NCI-H1092 (cell line): ENCODE measurements around the gene NDC1.

Experiments
- DNase-seq: peaks from one replicate; lab custom pipeline; 2025; lab: John Stamatoyannopoulos, UW

Gene NDC1

DNA sequence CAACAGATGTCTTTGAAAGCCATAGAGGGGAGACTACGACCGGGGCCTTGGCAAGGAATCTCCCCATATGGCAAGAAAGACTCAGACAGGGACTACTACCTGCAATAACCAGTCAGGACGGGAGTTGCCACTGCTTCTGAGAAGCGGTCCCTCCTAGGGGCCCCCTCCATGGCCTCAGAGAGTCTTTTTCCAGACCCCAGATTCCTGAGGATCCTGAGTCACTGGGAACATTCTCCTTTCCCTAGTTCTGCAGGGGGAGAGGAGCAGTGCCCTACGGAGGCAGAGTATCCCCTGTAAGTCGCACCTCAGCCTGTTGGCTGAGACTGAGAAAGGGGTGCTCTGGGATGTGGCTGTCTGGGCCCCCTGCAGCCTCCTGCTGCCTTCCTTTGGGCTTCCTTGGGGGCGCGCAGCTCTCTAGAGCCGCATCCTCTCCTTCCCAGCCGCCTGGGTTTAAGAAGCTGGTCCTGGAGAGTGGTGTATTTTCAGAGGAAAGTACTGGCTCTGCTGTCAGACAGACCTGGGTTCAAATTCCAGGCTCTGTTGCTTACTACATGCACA is 107.0 kb downstream of the NDC1 start:
- no peak for DNase-seq

DNA sequence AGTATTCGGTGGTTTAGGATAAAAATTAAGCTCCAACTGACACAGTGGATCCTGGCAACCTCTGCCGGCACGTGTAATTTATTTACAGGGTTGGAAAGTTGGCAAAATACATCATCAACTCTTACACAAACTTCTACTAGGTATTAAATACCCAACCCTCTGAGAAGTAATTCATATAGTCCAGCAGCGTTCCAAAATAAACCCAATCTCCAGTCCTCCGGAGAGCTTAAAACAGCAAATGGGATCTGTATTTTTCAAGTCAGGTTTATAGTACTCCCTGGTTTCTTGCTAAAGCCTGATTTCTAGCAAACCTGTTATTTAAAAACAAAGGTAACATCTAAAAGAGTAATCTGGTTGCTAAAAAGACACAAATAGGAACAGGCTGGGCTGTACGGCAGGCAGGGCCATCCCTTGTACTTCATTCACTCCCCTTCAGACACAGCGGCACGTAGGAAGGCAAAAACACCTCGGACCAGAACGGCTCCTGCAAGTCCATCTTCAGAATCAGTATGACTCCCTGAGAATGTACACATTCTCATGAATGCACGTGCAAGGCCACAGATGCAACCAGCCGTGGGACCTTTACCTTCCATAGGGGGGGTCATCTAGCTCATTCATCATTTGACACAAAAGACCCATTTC is 107.8 kb downstream of the NDC1 start:
- no peak for DNase-seq

DNA sequence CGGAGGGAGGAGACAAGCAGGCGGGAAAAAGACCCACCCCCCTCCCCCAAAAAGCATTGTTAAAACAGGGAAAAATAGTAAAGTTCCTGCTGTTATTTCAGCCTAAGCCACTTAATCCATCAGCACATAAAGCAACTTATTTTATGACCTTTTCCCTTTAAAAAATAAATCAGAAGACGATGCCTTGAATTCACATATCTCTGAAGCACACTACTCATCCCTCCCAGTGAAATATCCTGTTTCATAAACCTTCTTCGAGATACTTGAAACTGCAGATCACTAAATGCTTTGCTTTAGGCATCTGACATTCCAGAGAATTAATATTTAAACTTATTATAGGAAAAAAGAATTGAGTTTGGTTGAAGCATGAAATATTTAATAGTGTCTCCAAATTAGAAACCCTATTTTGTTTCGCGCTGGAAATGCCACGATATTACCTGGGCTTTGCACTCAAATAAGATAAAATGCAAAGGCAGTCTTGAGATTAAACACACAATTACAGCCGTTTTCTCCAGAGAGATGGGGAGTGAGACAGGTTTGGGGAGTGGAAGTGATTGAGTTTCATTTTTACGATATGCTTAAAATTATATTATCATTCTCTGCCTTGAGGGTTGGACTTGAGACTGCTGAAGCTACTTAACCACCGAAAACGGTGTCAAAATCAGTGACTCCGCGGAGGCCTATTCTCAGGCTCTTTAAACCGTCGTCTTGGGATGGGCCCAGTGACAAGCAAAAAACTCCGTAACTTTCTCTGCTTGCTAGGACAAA is 108.5 kb downstream of the NDC1 start:
- no peak for DNase-seq

DNA sequence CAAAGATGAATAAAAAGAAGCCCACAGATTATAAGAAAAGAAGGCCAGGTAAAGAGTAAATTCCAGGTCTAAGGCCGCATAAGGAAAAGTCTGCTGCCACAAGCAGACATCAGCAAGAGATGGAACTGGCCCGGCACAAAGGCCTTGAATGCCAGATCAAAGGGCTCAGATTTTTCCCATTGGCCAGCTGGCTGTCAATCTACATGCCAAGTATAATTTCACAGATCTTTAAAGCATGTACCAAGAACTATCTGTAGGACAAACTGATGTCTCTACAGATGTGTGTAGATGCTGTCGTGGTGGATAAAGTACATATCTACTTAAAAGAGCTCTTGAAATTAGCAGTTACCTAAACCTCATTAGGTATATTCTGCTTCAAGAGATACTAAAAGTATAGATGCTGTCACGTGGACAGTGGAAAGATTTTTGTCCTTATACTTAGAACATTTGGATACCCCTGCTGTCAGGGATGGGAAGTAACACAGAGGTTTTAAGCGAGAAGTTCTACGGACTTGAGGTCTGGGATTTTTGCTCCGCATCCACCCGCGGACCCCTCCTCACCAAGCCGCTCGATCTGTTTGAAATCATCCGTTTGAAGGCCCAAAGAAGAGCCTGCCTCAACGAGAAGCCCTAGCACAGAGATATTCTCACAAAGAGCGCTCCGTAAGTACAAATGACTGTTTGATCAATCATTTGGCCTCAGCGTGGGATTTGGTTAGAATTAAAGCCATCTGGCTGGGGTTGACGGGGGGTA is 109.2 kb downstream of the NDC1 start:
- no peak for DNase-seq

DNA sequence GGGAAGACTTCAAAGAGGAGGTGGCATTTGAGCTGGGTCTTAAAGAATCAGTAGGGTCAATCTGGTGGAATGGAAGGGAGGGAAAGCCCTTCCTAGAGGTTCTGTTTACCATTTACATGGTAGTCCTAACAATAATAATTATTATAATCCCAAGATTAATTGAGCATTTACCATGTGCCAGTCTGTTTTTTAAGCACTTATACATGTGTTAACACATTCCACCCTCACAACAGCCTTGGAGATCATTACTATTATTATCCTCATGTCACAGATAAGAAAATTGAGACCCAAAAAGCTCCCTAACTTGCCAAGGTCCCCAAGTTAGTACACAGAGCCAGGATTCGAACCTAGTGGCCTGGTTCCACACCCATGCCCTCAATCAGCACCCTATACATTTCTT is 109.9 kb downstream of the NDC1 start:
- no peak for DNase-seq

DNA sequence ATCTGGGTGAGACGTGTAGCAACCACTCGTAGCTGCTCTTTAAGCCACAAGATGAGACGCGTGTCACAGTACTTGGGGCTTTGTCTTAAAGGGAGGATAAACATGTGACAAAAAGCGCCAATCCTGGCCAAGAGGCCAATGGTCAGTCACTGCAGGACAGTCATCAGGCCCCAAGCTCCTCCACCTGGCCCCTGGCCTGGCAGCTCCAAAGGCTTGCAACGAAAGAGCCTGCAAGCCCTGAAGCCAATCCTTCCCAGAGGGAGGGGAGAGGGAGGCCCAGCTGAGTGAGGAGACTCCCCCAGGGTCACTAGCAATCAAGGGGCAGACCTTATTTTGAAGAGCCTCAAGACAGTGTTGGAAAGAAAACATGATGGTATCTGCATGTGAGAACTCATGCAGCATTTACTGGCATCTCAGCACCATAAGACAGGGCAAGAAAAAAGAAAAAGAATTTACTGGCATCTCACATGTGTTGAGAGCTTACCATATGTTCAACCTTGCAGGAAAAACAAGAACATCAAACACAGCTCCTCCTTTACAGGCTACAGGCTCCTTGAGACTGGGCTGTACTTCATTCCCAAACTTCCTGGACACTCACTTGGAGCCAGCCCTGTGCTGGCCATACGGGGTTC is 110.5 kb downstream of the NDC1 start:
- no peak for DNase-seq

DNA sequence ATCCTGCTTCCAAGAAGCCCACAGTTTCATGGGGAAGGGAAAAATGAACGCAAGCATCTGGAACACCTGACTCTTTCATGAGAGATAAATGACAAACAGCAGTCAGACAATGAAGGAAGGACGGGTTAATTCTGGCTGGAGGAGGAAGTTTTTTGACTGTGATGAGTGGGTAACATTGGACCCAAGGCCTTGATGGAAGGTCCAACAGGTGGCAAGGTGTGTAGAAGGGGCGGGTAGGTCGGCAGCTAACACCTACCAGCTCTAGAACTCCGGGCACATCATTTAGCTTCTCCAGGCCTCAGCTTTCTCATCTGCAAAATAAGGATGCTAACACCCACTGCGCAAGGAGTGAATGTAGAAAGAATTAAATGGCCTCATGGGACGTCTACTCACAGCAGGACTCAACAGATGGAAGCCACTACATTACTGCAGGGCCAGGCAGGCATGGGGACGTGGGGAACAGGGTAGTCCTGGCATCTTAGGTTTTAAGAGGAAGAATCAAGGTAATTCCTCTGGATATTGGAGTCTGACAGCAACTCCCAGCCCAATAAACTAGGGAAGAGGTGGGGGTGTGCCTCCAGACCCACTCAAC is 112.0 kb downstream of the NDC1 start:
- DNase-seq: no peak

DNA sequence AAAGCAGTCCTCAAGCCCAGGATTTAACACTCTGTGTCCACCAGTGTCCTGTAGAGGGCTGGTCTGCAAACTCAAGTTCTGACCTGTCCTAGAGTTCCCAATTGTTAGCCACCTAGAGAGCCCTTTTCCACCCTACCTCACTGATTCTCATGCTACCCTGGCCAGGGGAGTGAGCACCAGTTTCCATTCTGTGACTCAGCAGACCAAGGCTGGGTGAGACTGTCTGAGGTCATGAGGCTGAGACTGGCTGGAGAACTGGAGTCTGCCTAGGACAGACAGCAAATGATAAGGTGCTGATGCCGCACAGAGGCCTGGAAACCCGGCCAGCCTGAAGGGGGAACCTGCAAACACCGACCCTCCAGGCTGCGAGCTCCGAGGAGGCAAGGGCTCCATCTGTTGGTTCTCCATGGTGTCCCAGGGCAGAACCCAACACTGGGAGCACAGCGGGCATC is 112.8 kb downstream of the NDC1 start:
- no peak for DNase-seq

DNA sequence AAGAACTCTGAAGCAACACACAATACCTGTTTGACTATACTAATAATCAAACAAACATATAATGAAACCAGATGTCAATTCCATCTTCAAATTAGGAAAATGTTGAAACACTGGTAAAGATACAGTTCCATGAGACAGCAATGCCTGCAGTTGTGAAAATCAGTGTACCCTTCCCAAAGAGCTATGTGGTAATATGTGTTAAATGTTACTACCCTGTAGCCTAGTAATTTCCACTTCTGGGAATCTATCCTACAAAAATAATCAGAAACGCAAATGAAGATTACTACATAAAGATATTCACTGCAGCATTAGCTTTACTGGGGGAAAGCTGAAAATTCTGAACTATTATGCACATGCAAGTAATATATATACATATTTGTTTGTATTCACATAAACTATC is 116.1 kb downstream of the NDC1 start:
- no peak for DNase-seq

DNA sequence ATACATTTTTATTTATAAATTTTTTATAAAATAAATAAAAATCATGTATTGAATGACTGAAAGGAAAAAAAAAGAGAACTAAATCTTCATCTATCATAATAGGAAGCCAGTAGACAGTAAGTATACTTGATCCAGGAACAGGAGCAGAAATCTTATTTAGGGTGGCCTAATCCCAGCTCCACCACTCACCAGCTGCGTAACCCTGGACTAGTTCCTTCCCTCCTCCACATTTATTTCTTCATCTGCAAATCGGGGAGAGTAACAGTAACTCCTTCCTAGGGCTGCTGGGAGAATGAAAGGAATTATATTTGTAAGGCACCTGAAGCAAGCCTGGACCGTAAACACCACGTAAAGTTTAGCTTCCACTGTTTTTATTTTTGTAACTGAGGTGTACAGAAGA is 117.0 kb downstream of the NDC1 start:
- no peak for DNase-seq

DNA sequence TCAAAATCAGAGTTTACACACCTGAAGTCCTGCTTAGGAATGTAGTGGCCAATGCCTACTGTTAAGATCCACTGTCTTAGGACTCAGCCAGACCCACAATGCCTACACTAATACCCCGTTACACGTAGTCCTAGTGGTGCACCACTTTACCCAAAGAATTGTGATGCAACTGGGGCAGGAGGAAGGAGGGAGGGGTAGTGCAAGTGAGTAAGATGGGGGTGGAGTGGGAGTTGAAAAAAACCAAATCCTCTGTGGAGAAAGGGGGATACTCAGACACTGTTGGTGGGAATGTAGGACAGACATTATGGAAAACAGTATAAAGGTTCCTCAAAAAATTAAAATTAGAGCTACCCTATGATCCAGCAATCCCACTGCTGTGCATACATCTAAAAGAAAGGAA is 118.6 kb downstream of the NDC1 start:
- no peak for DNase-seq

DNA sequence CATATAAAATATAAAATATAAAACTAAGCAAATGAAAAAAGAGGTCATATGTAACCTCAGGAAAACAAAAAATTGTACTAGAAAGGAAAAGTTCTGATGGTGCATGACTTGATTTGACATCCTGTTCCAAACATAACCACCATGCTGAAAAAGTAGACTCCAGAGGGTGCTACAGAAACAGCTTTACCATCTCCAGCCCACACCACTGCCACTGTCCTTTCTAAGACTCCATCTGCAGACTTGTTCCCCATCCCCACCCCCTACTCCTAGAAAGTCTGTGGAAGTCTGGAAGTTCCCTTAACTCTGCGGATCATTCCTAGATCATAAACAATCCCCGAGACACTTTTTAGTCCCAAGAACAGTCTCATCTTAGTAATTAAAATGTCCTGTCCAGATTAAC is 119.7 kb downstream of the NDC1 start:
- no peak for DNase-seq

DNA sequence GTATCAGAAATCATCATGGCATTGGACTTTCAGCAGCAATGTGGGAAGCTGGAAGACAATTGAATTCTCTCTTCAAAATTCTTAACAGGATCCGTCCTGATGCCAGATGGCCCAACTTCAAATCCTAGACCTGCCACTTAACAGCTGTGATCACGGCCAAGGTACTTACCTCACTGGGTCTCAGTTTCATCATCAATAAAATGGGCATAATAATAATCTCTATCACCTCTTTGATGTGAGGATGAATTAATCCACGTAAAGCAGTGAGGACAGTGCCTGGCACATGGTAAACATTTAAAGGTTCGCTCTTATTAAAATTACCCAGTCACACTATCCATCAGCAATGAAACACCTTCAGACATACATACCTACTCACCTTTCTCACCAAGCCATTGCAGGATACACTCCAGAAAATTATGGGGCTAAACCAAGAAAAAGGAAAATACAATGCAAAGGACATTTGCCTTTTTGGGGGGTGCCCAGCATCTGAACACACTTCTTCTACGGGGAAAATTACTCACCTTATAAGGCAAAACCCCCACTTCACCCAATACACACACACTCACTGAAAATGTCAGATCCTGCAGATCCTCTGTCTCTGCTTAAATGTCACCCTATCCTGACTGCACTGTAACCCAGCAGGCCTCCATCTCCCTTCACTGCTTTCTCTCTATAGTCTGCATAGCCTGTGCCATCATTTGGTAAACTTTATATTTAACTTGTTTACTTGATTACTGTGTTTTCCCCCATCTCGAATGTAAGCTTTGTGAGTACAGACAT is 120.9 kb downstream of the NDC1 start:
- DNase-seq: no peak

DNA sequence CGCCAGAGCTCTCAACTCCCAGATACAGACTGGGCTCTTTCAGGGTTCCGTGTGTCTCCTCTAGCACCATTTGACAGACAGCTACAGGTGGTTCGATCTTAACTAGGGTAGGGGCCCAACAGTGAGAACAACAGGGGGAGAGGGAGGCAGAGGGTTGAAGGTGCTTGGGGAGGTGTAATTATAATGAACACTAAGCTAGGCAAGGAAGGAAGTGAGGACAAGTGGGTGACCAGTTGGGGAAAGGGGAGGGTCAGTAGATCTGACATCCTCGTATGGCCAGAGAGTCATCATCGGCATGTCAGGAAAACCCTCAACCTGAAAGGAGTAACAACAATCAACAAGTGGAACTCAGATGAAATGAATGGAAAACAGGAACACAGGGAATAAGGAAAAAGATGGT is 121.9 kb downstream of the NDC1 start:
- no peak for DNase-seq

DNA sequence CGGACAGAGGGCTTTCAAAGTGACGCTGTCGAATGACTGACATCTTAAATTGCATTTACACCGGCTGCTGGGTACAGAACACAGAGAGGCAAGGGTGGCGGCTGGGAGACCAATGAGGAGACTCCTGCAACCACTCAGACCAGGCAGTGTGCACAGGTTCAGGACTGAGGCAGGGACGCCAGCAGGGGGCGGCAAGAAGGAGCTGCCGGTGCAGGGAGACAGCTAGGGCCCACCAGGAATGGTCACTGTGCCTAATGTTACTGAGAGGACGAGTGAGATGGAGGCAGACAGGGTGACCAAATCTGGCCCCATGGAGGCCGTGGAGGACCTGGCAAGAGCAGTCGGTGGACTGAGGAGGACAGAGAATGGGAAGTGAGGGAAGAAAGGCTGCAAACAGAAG is 122.6 kb downstream of the NDC1 start:
- no peak for DNase-seq
